Activated naive CD8-positive, alpha-beta T cell treated with anti-CD3 and anti-CD28 coated beads for 36 hours (primary cell): ENCODE results near the gene SAA1. TPM values are rescaled to one million over a fixed set of nuclear protein-coding genes. Genes with fewer than 3 reads are reported as not detected.

Source experiments
- DNase-seq: peaks from one replicate; pipeline ENCODE4 v3.0.0; 2021
- H3K27ac Mint-ChIP-seq: one replicate; pipeline ENCODE4 v1.8.0; 2022; ENCODE audit warnings: mild to moderate bottlenecking, moderate library complexity, mixed read lengths
- H3K27me3 Mint-ChIP-seq: one replicate; pipeline ENCODE4 v1.8.0; 2022; ENCODE audit warnings: mild to moderate bottlenecking, mixed read lengths
- H3K36me3 Mint-ChIP-seq: one replicate; pipeline ENCODE4 v1.8.0; 2021; ENCODE audit warnings: mild to moderate bottlenecking, mixed read lengths
- H3K4me1 Mint-ChIP-seq: one replicate; pipeline ENCODE4 v1.8.0; 2021; ENCODE audit warnings: mixed read lengths
- H3K4me3 Mint-ChIP-seq: one replicate; pipeline ENCODE4 v1.8.0; 2022; ENCODE audit warnings: mild to moderate bottlenecking, moderate library complexity, mixed read lengths
- H3K9me3 Mint-ChIP-seq: one replicate; pipeline ENCODE4 v1.8.0; 2022; ENCODE audit warnings: mixed read lengths
- total RNA-seq, 2 experiments: library from RNA; stranded (reverse); gene quantifications; one replicate each; pipeline ENCODE4 v1.2.3, GENCODE V29; 2021

SAA1 gene
- total RNA-seq, 2 experiments from 2014 or later, result not detected

GRCh38 chr11:18312663-18313420 is 46.8 kb downstream of the SAA1 start:
- DNase-seq, result no peak
- H3K36me3 Mint-ChIP-seq, result peaks cover 12% of the 10 kb centered on the region

GRCh38 chr11:18313965-18314763 is 48.1 kb downstream of the SAA1 start:
- Mint-ChIP-seq H3K36me3 (peaks cover 11% of the 10 kb centered on the region), H3K27ac (no peak overlapping the region), H3K9me3 (no peaks in the 10 kb centered on the region)

More at GRCh38 chr11:18312663-18313420, 46.8 kb downstream of the SAA1 start:
- H3K4me1 Mint-ChIP-seq, result peaks cover 5% of the 10 kb centered on the region
- H3K27ac Mint-ChIP-seq, result no peak overlapping the region
- no peaks in the 10 kb centered on the region for H3K9me3 Mint-ChIP-seq
- H3K27me3 Mint-ChIP-seq, result no peaks in the 10 kb centered on the region
- H3K4me3 Mint-ChIP-seq, result no peak overlapping the region

GRCh38 chr11:18314784-18315523 is 48.9 kb downstream of the SAA1 start:
- no peaks in the 10 kb centered on the region for H3K27me3 Mint-ChIP-seq
- no peak overlapping the region for H3K4me3 Mint-ChIP-seq
- no peaks in the 10 kb centered on the region for H3K9me3 Mint-ChIP-seq
- H3K27ac Mint-ChIP-seq, result no peak overlapping the region
- peaks cover 9% of the 10 kb centered on the region for H3K36me3 Mint-ChIP-seq
- no peak for DNase-seq
- H3K4me1 Mint-ChIP-seq, result peaks cover 22% of the 10 kb centered on the region

More at GRCh38 chr11:18313965-18314763, 48.1 kb downstream of the SAA1 start:
- peaks cover 14% of the 10 kb centered on the region for H3K4me1 Mint-ChIP-seq
- DNase-seq, result no peak
- H3K27me3 Mint-ChIP-seq, result no peaks in the 10 kb centered on the region
- no peak overlapping the region for H3K4me3 Mint-ChIP-seq

GRCh38 chr11:18315893-18316292 is 49.8 kb downstream of the SAA1 start:
- no peaks in the 10 kb centered on the region for H3K27me3 Mint-ChIP-seq
- no peaks in the 10 kb centered on the region for H3K9me3 Mint-ChIP-seq
- no peak overlapping the region for H3K4me3 Mint-ChIP-seq
- peaks cover 9% of the 10 kb centered on the region for H3K36me3 Mint-ChIP-seq
- no peak for DNase-seq
- no peak overlapping the region for H3K27ac Mint-ChIP-seq
- peaks cover 29% of the 10 kb centered on the region for H3K4me1 Mint-ChIP-seq

- Mint-ChIP-seq H3K27me3 (no peaks in the 10 kb centered on the region), H3K9me3 (no peaks in the 10 kb centered on the region), H3K4me1 (peaks cover 33% of the 10 kb centered on the region), H3K27ac (no peak overlapping the region), H3K36me3 (peaks cover 5% of the 10 kb centered on the region), H3K4me3 (no peak overlapping the region)
- DNase-seq, result no peak
Measured at GRCh38 chr11:18317551-18317950, 51.5 kb downstream of the SAA1 start.

Other genes starting within 250 kb of the SAA1 start
- gene TPH1, start 220.0 kb upstream of the SAA1 start, total RNA-seq, result 1 to 10 TPM in 1 of 2 experiments, under 1 TPM in 1; 0.46 to 1.0 TPM
- gene SAAL1, start 160.2 kb upstream of the SAA1 start, total RNA-seq, result 10 to 100 TPM; 52.2 to 52.4 TPM
- gene MRGPRX3, start 133.7 kb upstream of the SAA1 start, total RNA-seq, result not detected
- gene MRGPRX4, start 93.4 kb upstream of the SAA1 start, total RNA-seq, result not detected
- not detected for gene SAA4, start 29.5 kb upstream of the SAA1 start, total RNA-seq
- gene SAA2, start 17.6 kb upstream of the SAA1 start, total RNA-seq, result not detected
- gene HPS5, start 55.9 kb downstream of the SAA1 start, total RNA-seq, result 10 to 100 TPM; 14.1 to 15.9 TPM
- gene GTF2H1, start 56.3 kb downstream of the SAA1 start, total RNA-seq, result 10 to 100 TPM; 61.1 to 63.2 TPM
- gene LDHA, start 128.3 kb downstream of the SAA1 start, total RNA-seq, result 1,000 to 10,000 TPM; 2,369 to 2,412 TPM
- not detected for gene LDHC, start 146.1 kb downstream of the SAA1 start, total RNA-seq
- gene LDHAL6A, start 189.6 kb downstream of the SAA1 start, total RNA-seq, result not detected